CD4-positive, alpha-beta T cell (primary cell): ENCODE data around the gene EIF2B5. TPM values are rescaled to one million over a fixed set of nuclear protein-coding genes. Genes with fewer than 3 reads are reported as not detected.
A peak's percentile ranks its signal among the peaks of the same experiment; 100 is the strongest.

Experiments used
- ATAC-seq: fragments of 200-7000 bp; cut with Tn5 transposase; one replicate; pipeline ENCODE4 v1.10.0; 2022; ENCODE audit warnings: mild to moderate bottlenecking; ENCODE audit not compliant: poor library complexity
- CTCF ChIA-PET: fragments of 350-600 bp; sonication (Branson Sonifier 250); formaldehyde crosslinking; loops from one replicate; lab custom pipeline; 2021; ENCODE audit warnings: antibody characterized with exemption, inconsistent platforms; lab: Charles Lee
- POLR2A ChIA-PET: fragments of 350-600 bp; sonication (Branson Sonifier 250); formaldehyde crosslinking; loops from one replicate; lab custom pipeline; 2021; ENCODE audit warnings: antibody characterized with exemption, inconsistent platforms; lab: Charles Lee
- DNase-seq, 14 experiments: peaks; one replicate each; pipeline ENCODE4 v3.0.0-alpha.2; 2013 to 2020; ENCODE audit warnings: mixed read lengths in 2 of 14
- H3K27ac ChIP-seq, 2 donors: one replicate each; pipeline versions ENCODE4 v1.5.1 to v1.7.0; 2013; ENCODE audit warnings: low read length in 2 of 2, low read depth in 1 of 2, mild to moderate bottlenecking in 1 of 2
- H3K27me3 ChIP-seq, 2 experiments: 1 replicate in 1 of 2; 2 replicates in 1 of 2; pipeline versions ENCODE4 v1.6.1 to v1.7.0; 2013; ENCODE audit warnings: low read length in 2 of 2, control low read depth in 1 of 2, mild to moderate bottlenecking in 1 of 2, moderate library complexity in 1 of 2; ENCODE audit not compliant: insufficient read depth in 2 of 2, control insufficient read depth in 1 of 2
- H3K36me3 ChIP-seq: one replicate; pipeline ENCODE4 v1.6.1; 2013; ENCODE audit warnings: low read length, control low read depth; ENCODE audit not compliant: insufficient read depth
- H3K4me1 ChIP-seq: one replicate; pipeline ENCODE4 v1.6.1; 2013; ENCODE audit warnings: low read length, control low read depth; ENCODE audit not compliant: insufficient read depth
- H3K4me3 ChIP-seq: one replicate; pipeline ENCODE4 v1.5.1; 2013; ENCODE audit warnings: mild to moderate bottlenecking, low read length, moderate library complexity
- H3K9me3 ChIP-seq, 2 experiments: 1 replicate in 1 of 2; 2 replicates in 1 of 2; pipeline versions ENCODE4 v1.6.1 to v1.7.0; 2013; ENCODE audit warnings: low read length in 2 of 2, mild to moderate bottlenecking in 2 of 2, control low read depth in 1 of 2, moderate library complexity in 1 of 2; ENCODE audit not compliant: control insufficient read depth in 1 of 2, insufficient read depth in 1 of 2
- H3K27ac Mint-ChIP-seq: one replicate; pipeline ENCODE4 v1.8.0; 2020; ENCODE audit warnings: mixed read lengths
- H3K27me3 Mint-ChIP-seq: one replicate; pipeline ENCODE4 v1.8.0; 2021; ENCODE audit warnings: mixed read lengths
- H3K36me3 Mint-ChIP-seq: one replicate; pipeline ENCODE4 v1.8.0; 2021; ENCODE audit warnings: low read depth, mixed read lengths
- H3K4me1 Mint-ChIP-seq: one replicate; pipeline ENCODE4 v1.8.0; 2021; ENCODE audit warnings: low read depth, mixed read lengths
- H3K4me3 Mint-ChIP-seq: one replicate; pipeline ENCODE4 v1.8.0; 2020; ENCODE audit warnings: mild to moderate bottlenecking, mixed read lengths
- H3K9me3 Mint-ChIP-seq: one replicate; pipeline ENCODE4 v1.8.0; 2020; ENCODE audit warnings: mixed read lengths
- CTCF ChIP-seq: fragments of 200-600 bp; IDR thresholded peaks from one replicate; pipeline ENCODE4 v1.8.0; 2022; ENCODE audit warnings: antibody characterized with exemption, mild to moderate bottlenecking
- intact Hi-C, 2 experiments: fragments of 100-400 bp; cut with DNase I in 1 of 2; cut with micrococcal nuclease in 1 of 2; formaldehyde crosslinking; loops; one replicate each; pipeline versions ENCODE4 v1.15.1 to v1.9.0; 2023 to 2025; cut with DNase I, micrococcal nuclease
- total RNA-seq, 174 experiments: library from RNA in 2 of 174; stranded (reverse) in 2 of 174; gene quantifications; one replicate each; pipeline ENCODE4 v1.2.3 and lab custom pipeline; 2021 to 2026

Gene EIF2B5
- total RNA-seq, 2 experiments from 2014 or later = 53.6 TPM

- POLR2A ChIA-PET = interaction anchor here (0.6 to 1.8 kb wide), 3 partner anchors 18 to 29 kb away, joined by 4 to 13 read pairs (median 6); partner anchors contain the start of genes AP2M1 and EIF2B5
- Histone ChIP-seq H3K4me1 (peaks cover 38% of the 10 kb centered on the region), H3K9me3 (no peaks in the 10 kb centered on the region), H3K4me3 (peak overlapping the region; percentile 90), H3K36me3 (no peaks in the 10 kb centered on the region), H3K27me3 (no peaks in the 10 kb centered on the region), H3K27ac (no peak overlapping the region)
- TF ChIP-seq CTCF = no peak
- H3K4me1 Mint-ChIP-seq = peaks cover 53% of the 10 kb centered on the region
- peak overlapping the region; percentile 81 for H3K27ac Mint-ChIP-seq
- ATAC-seq = no peak
- no peak for DNase-seq
- no peaks in the 10 kb centered on the region for H3K9me3 Mint-ChIP-seq
- intact Hi-C loops = loop anchor here in 1 of 2 experiments (2.0 kb wide), 1 partner anchor 16 kb away; no protein-coding TSS in a partner anchor
- peak overlapping the region; percentile 95 for H3K4me3 Mint-ChIP-seq
- CTCF ChIA-PET = interaction anchor here (1.3 kb wide), 1 partner anchor 21 kb away, joined by 4 read pairs; the partner anchor contains the start of gene EIF2B5
- no peaks in the 10 kb centered on the region for H3K27me3 Mint-ChIP-seq
- H3K36me3 Mint-ChIP-seq = peaks cover 8% of the 10 kb centered on the region
Measured at GRCh38 chr3:184156522-184156955, 21.4 kb downstream of the EIF2B5 start.

GRCh38 chr3:184157206-184157605, 22.0 kb downstream of the EIF2B5 start:
- peak overlapping the region; percentile 95 for H3K4me3 Mint-ChIP-seq
- Histone ChIP-seq H3K27me3 (no peaks in the 10 kb centered on the region), H3K4me1 (peaks cover 38% of the 10 kb centered on the region), H3K27ac (no peak overlapping the region), H3K4me3 (peak overlapping the region; percentile 90), H3K9me3 (no peaks in the 10 kb centered on the region), H3K36me3 (no peaks in the 10 kb centered on the region)
- no peak for TF ChIP-seq CTCF
- ChIA-PET CTCF (interaction anchor here (1.0 kb wide), 1 partner anchor 9 kb away, joined by 3 read pairs; no protein-coding TSS in a partner anchor), POLR2A (no interaction called here)
- intact Hi-C loops = loop anchor here in 1 of 2 experiments (2.0 kb wide), 1 partner anchor 16 kb away; no protein-coding TSS in a partner anchor
- H3K4me1 Mint-ChIP-seq = peaks cover 55% of the 10 kb centered on the region
- ATAC-seq (no peak), DNase-seq (no peak)
- H3K27ac Mint-ChIP-seq = peak overlapping the region; percentile 28
- H3K36me3 Mint-ChIP-seq = peaks cover 8% of the 10 kb centered on the region
- H3K27me3 Mint-ChIP-seq = no peaks in the 10 kb centered on the region
- no peaks in the 10 kb centered on the region for H3K9me3 Mint-ChIP-seq

GRCh38 chr3:184158404-184158803, 23.2 kb downstream of the EIF2B5 start:
- Mint-ChIP-seq H3K27ac (no peak overlapping the region), H3K4me3 (no peak overlapping the region), H3K4me1 (peaks cover 53% of the 10 kb centered on the region), H3K36me3 (peaks cover 18% of the 10 kb centered on the region), H3K9me3 (no peaks in the 10 kb centered on the region), H3K27me3 (no peaks in the 10 kb centered on the region)
- ChIA-PET CTCF (interaction anchor here (0.7 kb wide), 1 partner anchor 25 kb away, joined by 4 read pairs; no protein-coding TSS in a partner anchor), POLR2A (interaction anchor here (0.5 kb wide), 1 partner anchor 9 kb away, joined by 3 read pairs; no protein-coding TSS in a partner anchor)
- ATAC-seq = no peak
- Histone ChIP-seq H3K27me3 (no peaks in the 10 kb centered on the region), H3K36me3 (peaks cover 4% of the 10 kb centered on the region), H3K4me3 (no peak overlapping the region), H3K27ac (no peak overlapping the region), H3K9me3 (no peaks in the 10 kb centered on the region), H3K4me1 (peaks cover 38% of the 10 kb centered on the region)
- intact Hi-C loops = no loop called here
- TF ChIP-seq CTCF = no peak
- DNase-seq = no peak
